DMS 273 treated with DMSO at 0.1 percent for 48 hours (cell line): Measurements from ENCODE around the gene DENND1A.
"Not testable (repeated sequence)": the region's sequence is repeated elsewhere in the genome, so short reads cannot be mapped to it uniquely, and the experiment has no call there.

Experiments
- DNase-seq: peaks from one replicate; lab custom pipeline; 2025; lab: John Stamatoyannopoulos, UW

Gene DENND1A

GRCh38 chr9:123821619-123822018 lies 108.3 kb downstream of the DENND1A start:
- DNase-seq = no peak

- no peak for DNase-seq
Observed at GRCh38 chr9:123820139-123820538, 109.8 kb downstream of the DENND1A start.

DNA sequence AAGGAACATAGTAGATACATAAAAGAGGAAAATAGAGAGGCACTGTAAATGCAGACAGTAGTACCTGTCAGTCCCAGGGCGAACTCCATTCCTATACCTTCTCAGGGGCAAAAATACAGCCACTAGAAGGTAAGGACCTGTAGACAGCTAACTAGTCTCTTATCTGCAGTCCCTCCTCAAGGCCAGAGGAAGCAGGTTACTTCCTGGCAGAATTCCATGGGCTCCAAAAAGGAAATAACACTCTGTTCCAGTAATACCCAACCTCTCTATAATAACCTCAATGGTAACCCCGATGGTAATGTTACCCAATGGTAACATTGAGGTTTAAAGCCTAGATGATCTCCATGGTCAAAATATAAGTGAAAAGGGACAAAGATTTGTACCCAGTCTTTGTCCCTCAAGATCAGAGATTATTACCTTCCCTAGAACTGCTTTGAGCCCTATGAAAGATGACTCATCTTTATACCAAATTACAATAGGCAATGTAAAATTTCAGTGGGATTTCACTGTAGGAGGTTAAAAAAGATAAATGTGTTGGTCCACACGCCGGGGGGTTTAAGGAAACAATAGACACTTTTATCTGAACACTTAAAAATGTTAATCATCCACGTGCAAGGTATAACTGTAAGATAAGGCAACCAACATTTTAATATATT lies 113.0 kb downstream of the DENND1A start:
- DNase-seq = no peak

DNA sequence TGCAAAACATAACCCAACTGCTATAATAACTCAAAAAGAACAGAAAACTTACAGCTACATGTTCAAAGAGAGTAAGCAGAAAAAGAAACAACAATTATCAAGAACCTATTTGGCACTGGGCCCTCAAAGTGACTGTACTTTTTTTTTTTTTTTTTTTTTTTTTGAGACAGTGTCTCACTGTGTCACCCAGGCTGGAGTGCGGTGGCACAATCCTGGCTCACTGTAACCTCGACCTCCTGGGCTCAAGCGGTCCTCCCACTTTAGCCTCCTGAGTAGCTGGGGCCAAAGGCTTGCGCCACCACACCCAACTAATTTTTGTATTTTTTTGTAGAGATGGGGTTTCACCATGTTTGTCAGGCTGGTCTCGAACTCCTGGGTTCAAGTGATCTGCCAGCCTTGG lies 114.1 kb downstream of the DENND1A start:
- DNase-seq = not testable (repeated sequence)

GRCh38 chr9:123814496-123814895 lies 115.4 kb downstream of the DENND1A start:
- DNase-seq = no peak

GRCh38 chr9:123812984-123813383 lies 116.9 kb downstream of the DENND1A start:
- DNase-seq = no peak

GRCh38 chr9:123807251-123807650 lies 122.7 kb downstream of the DENND1A start:
- DNase-seq = no peak

DNA sequence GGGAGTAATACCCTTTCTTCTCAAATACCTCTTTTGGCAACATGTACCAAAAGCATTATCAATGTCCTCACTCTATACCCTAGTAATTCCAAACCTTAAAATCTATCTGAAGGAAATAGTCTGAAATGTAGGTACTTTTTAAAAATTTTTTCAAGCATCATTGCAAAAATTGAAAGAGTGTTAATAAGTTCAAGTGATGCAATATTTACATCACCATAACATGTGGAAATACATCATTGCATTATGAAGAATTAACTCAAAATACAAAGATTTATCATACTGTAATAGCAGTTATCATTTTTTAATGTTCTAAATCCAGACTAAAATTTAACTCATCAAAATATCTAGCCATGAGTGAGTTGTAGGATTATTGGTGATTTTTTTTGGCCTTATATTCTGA lies 123.1 kb downstream of the DENND1A start:
- DNase-seq = no peak

DNA sequence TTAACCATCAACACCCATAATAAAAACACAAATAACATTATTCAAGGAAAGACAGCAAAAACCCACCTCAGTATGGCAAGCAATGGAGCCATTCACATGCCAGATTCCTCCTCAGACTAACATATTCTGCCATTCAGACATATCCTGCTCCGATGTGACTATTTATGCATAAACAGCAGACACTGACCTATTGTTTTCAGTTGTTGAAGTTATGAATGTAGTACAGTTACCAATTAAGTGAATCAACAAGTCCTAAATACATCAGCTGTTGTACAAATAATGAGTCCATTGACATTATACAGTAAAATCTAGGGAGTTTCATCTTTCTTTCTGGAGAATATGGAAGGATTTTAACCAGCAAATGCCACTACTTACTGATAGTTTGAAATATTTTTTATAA lies 131.7 kb downstream of the DENND1A start:
- no peak for DNase-seq

- no peak for DNase-seq
Observed at GRCh38 chr9:123796618-123797484, 133.1 kb downstream of the DENND1A start.

- no peak for DNase-seq
Observed at GRCh38 chr9:123796094-123796493, 133.8 kb downstream of the DENND1A start.

DNA sequence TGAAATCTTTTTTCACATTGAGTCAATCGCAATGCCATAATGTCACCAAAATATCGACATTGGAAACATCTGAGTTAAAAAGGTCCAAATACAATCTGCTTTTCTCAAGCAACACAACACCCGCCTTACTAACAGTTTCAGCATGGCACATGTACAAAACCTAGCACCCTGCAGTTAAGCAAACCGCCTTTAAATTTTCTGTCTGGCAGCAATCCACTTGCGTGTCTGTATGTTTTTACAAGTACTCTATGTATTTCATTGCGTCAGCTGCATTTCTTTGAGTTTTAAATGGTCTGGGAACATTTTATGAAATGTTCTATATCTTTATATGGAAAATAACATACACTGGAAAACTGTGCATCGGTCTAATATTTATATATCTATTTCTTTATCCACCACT lies 134.6 kb downstream of the DENND1A start:
- no peak for DNase-seq

DNA sequence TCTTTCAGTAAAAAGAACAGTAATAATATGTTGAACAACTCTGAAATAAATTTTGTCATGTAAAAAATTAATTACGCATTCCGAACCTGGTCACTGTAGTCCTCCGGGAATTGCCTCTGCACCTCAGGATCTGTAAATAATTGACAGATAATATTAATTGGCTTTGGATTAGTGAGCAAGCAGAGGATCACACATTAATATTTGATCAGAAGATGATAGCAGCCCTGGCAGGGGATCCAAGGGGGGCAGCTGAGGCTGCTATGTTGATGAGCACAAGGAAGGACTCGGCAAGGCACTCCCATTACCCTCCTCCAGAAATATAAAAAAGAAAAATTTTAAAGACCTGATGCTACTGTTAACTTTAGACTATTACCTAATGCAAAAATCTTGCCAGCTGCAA lies 137.4 kb downstream of the DENND1A start:
- no peak for DNase-seq

DNA sequence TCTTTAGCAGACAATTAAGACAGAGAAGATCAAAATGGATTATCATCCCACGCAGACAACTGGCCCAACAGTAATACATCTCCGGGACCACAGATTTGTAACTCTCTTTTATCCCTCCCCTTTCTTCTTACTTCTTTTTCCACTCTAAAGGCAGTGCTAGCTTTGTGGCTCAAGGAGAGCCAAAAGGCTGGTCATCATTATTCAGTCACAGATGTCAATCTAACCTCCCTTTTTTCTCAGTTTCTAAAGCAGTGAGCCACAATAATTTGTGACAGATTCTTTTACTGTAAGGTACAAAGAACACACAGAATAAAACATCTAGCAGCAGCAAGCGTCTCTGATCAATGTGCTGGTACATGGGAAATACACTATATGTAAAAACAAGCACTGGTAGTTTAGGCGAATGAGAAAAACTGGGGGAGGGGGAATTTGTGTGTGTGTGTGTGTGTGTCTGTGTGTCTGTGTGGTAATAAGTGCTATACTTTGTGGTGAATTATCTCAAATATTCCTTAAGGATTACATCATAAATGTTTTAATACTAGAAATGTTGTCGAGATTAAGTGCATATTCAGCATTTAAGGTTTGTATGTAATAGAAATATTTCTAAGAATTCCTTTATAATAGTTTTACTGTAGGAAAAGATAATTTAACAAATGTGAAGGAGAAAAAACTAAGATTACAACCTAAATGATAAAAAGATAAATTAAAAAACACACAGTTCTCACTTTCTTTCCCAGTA lies 140.2 kb downstream of the DENND1A start:
- DNase-seq = no peak

GRCh38 chr9:123787416-123787815 lies 142.5 kb downstream of the DENND1A start:
- no peak for DNase-seq

DNA sequence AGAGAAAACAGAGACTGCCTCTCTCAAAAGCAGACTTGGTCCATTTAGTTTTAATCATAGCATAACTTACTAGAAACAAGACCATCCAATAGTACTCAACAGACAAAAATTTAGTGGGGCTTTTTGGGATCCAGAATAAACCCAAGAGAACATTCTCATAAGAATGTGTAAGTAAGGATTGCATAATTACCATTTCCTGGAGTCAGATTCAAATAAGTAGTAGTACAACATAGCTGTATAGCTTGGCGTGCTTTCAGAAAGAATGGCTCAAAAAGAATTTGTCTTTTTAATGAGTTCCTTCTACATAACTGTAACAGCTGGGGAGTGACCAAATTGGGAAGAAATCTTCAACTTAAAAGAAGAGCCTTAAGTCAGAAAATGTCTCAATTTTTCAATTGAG lies 145.4 kb downstream of the DENND1A start:
- no peak for DNase-seq

GRCh38 chr9:123778232-123778902 lies 151.6 kb downstream of the DENND1A start:
- DNase-seq = no peak

DNA sequence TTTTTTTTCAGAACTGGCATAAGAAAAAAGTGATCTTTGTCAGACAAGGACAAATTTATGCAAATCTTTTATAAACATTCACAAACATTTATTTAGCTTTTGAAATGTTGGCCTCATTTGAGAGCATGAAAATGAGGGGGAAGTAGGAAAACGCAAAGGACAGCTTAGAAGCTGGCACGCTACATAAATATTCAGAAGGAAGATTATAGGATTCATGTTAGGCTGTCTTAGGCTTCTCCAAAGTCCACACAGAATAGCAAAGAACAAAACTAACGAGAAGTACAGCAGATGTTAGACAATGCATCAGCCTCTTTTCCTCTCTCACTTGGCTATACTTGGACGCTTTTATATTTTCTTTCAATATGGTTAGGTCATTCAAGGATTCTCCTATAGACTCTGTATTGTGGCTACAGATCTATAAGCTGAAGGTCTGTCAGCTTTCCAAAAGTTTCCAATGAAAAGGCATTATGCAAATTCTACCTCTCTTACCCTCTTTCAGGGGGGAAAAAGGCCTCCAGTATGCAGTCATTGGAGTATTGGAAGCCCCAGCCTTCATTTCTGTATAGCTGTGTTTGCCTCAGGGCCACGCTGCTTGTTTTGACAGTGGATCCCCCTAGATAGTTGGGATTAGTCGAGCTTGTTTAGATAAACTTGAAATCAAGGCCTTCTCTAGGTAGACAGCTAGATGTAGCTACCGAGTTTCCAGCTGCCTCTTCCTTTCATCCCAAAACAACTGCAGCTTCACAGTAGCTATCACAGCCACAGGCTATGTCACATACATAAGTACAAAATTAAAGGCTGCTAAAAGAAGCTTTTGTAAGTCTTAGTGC lies 153.0 kb downstream of the DENND1A start:
- DNase-seq = no peak

- DNase-seq = no peak
Observed at GRCh38 chr9:123775289-123776284, 154.3 kb downstream of the DENND1A start.

- DNase-seq = no peak
Observed at GRCh38 chr9:123773783-123774182, 156.1 kb downstream of the DENND1A start.
